Prostate gland (tissue), 2 donors: ENCODE results near the gene SDR9C7. TPM values are rescaled to one million over a fixed set of nuclear protein-coding genes. Genes with fewer than 3 reads are reported as not detected.
"Not testable (repeated sequence)": the region's sequence is repeated elsewhere in the genome, so short reads cannot be mapped to it uniquely, and the experiment has no call there.

Experiments used
- DNase-seq: peaks from one replicate; pipeline ENCODE4 v3.0.0-alpha.2; 2019; ENCODE audit warnings: low spot score
- H3K27ac ChIP-seq, 2 donors: fragments of 200-600 bp; sonication (generic); 2 replicates each; pipeline ENCODE4 v1.5.1; 2017 to 2019
- H3K27me3 ChIP-seq: fragments of 200-600 bp; sonication (generic); replicated peaks from 2 replicates; pipeline ENCODE4 v1.5.1; 2019; ENCODE audit not compliant: insufficient read depth
- H3K36me3 ChIP-seq, 2 donors: fragments of 200-600 bp; sonication (generic); 1 replicate in 1 of 2; 2 replicates in 1 of 2; pipeline versions ENCODE4 v1.5.1 to v1.8.1; 2017 to 2019
- H3K4me1 ChIP-seq: fragments of 200-600 bp; sonication (generic); replicated peaks from 2 replicates; pipeline ENCODE4 v1.5.1; 2019
- H3K4me3 ChIP-seq, 2 donors: fragments of 200-600 bp; sonication (generic); 2 replicates each; pipeline ENCODE4 v1.5.1; 2017 to 2019
- H3K9me3 ChIP-seq: fragments of 200-600 bp; sonication (generic); 2 replicates; pipeline ENCODE4 v1.5.1; 2017
- POLR2A ChIP-seq: fragments of 450-650 bp; IDR thresholded peaks from one replicate; pipeline ENCODE4 v1.6.1; 2016; ENCODE audit warnings: antibody characterized with exemption, mild to moderate bottlenecking
- POLR2AphosphoS5 ChIP-seq: sonication (generic); formaldehyde crosslinking; IDR thresholded peaks from one replicate; pipeline ENCODE4 v1.6.1; 2017; ENCODE audit warnings: antibody characterized with exemption
- WGBS: methylation state at CpG from one replicate; pipeline ENCODE4 v1.1.5; 2018; 5-methylcytosine and 5-hydroxymethylcytosine counted together
- intact Hi-C: fragments of 100-400 bp; cut with DNase I; formaldehyde crosslinking; loops from one replicate; pipeline ENCODE4 v1.14.2; 2022
- total RNA-seq, 2 donors: library from RNA; depleted of rRNA; stranded (reverse); fragments of >200 nt; gene quantifications; one replicate each; pipeline ENCODE4 v1.1.0, GENCODE V29; 2016
- TF ChIP-seq, protein P1 (sequence below), 4 experiments: fragments of 200-600 bp in 2 of 4; fragments of 450-650 bp in 2 of 4; sonication (generic) in 2 of 4; IDR thresholded peaks; 1 replicate in 3 of 4; 2 replicates in 1 of 4; pipeline ENCODE4 v1.5.1; 2016 to 2019; ENCODE audit warnings: antibody characterized with exemption in 4 of 4, mild to moderate bottlenecking in 2 of 4, moderate library complexity in 2 of 4

The SDR9C7 gene
- total RNA-seq, 2 donors from 2014 or later: 1.1 TPM; not detected in 1

DNA sequence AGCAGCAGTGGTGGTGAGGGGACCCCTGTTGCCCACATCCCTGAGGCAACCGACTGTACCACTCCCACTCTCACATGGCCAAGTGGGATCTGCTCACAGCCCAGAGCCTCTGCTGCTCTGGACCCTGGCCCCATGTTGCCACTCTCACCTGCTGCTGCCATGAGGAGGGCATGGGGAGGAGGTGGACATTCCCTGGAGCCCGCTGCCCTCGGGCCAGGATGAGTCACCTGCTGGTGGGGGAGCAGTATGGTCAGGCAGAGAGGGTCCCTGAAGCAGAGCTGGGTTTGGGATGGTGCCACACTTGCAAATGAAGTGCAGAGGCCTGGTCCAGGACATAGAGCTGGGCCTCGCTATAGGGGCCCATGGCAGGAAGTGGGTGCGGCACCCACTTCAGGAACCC, 26.1 kb downstream of the SDR9C7 start:
- TF ChIP-seq POLR2AphosphoS5: no peak
- no peak for TF ChIP-seq POLR2A
- TF ChIP-seq, protein P1, sequence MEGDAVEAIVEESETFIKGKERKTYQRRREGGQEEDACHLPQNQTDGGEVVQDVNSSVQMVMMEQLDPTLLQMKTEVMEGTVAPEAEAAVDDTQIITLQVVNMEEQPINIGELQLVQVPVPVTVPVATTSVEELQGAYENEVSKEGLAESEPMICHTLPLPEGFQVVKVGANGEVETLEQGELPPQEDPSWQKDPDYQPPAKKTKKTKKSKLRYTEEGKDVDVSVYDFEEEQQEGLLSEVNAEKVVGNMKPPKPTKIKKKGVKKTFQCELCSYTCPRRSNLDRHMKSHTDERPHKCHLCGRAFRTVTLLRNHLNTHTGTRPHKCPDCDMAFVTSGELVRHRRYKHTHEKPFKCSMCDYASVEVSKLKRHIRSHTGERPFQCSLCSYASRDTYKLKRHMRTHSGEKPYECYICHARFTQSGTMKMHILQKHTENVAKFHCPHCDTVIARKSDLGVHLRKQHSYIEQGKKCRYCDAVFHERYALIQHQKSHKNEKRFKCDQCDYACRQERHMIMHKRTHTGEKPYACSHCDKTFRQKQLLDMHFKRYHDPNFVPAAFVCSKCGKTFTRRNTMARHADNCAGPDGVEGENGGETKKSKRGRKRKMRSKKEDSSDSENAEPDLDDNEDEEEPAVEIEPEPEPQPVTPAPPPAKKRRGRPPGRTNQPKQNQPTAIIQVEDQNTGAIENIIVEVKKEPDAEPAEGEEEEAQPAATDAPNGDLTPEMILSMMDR (IDR thresholded peaks at IDR 0.05): no peak
- intact Hi-C loops: no loop called here
- H3K4me3 ChIP-seq: no peak overlapping the region
- no peaks in the 10 kb centered on the region for H3K9me3 ChIP-seq
- H3K4me1 ChIP-seq: no peaks in the 10 kb centered on the region
- DNase-seq: no peak
- no peaks in the 10 kb centered on the region for H3K27me3 ChIP-seq
- no peak overlapping the region for H3K27ac ChIP-seq
- H3K36me3 ChIP-seq: no peaks in the 10 kb centered on the region
- WGBS: 80% methylated on average over 5 of the region's 5 CpGs

DNA sequence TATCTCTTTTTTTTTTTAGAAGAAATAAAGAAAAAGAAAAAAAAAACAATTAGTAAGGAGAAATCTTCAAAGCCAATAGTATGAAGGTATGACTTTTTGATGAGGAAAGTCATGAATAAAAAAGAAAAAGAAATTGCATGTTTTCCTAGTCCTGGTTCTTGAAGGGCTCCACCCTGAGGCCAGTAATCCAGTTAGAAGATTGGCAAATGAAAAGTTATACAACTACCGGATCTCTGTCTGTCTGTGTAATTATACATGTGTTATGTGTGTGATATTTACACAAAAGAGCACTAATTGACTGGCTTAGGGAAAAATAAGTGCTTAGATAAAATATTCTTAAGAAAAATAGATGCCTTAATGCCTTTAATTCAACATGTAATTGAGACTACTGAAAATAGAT, 28.4 kb downstream of the SDR9C7 start:
- WGBS: 60% methylated on average over 1 of the region's 1 CpG
- no peaks in the 10 kb centered on the region for H3K27me3 ChIP-seq
- intact Hi-C loops: no loop called here
- H3K27ac ChIP-seq: no peak overlapping the region
- no peaks in the 10 kb centered on the region for H3K4me1 ChIP-seq
- DNase-seq: no peak
- H3K36me3 ChIP-seq: no peaks in the 10 kb centered on the region
- TF ChIP-seq POLR2A: no peak
- TF ChIP-seq, protein P1 (IDR thresholded peaks at IDR 0.05): no peak
- TF ChIP-seq POLR2AphosphoS5: no peak
- H3K9me3 ChIP-seq: no peaks in the 10 kb centered on the region
- H3K4me3 ChIP-seq: no peak overlapping the region

DNA sequence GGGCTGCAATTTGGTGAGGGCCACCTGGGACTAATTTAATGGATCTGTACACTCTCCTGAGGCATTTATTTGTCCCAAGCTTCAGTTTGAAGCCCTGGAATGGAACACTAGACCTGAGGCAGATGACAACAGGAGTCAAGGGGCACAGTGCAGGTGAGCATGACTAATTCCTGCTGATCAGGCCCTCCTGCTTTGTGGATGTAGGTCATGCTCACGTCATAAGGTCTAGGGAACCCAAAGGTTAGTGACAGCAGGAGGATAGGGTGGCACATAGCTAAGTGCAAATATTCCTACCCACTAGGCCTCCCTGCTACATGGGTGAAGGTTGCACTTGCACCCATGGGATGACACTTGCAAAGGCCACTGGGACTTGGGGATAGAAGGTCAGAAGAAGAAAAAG, 30.8 kb downstream of the SDR9C7 start:
- Histone ChIP-seq H3K27ac (no peak overlapping the region), H3K27me3 (no peaks in the 10 kb centered on the region), H3K4me3 (no peak overlapping the region), H3K4me1 (no peaks in the 10 kb centered on the region), H3K9me3 (no peaks in the 10 kb centered on the region), H3K36me3 (no peaks in the 10 kb centered on the region)
- no peak for DNase-seq
- 50% methylated on average over 1 of the region's 1 CpG for WGBS
- intact Hi-C loops: no loop called here
- TF ChIP-seq POLR2A (no peak), POLR2AphosphoS5 (no peak)
- TF ChIP-seq, protein P1 (IDR thresholded peaks at IDR 0.05): no peak

DNA sequence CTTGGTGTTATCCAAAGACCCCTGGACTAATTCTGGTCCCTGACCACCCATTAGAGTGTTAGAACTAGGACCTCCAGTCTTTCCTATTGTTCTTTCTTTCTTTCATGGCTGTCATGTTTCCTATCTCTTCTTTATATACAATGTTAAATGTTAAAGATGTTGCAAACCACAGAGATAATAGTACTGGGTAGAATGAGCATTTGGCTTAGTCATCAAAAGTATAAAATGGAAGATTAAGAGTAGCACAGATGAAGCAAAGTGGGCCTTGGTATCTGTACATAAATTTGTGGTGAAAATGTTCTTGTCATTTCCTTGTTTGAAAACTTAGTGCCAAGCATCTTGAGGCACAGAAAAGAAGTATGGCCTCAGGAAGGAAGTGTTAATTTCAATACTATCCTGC, 32.9 kb downstream of the SDR9C7 start:
- H3K27ac ChIP-seq, H3K4me1 ChIP-seq, H3K9me3 ChIP-seq, H3K36me3 ChIP-seq, intact Hi-C loops, H3K27me3 ChIP-seq, DNase-seq, H3K4me3 ChIP-seq: not testable (repeated sequence)

DNA sequence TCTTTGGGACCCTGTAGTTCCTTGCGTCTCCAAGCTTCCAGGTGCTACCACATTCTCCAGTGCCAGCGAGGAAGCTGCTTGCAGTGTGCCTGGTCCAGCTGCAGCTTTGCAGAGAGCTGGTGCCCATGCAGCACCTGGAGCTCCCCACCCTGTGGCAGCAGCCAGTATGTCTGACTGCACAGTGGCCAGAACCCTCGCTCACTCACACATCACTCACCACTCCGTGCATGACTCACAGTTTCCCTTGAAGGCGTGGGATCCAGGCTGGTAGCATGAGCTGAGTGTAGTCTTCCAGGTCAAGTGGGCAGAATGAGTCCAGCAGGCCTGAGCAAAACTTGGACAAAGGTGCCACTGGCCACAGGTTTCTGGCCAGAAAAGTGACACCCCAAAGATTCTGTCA, 33.6 kb downstream of the SDR9C7 start:
- intact Hi-C loops: no loop called here
- TF ChIP-seq, protein P1 (IDR thresholded peaks at IDR 0.05): no peak
- TF ChIP-seq POLR2A (no peak), POLR2AphosphoS5 (no peak)

More for the DNA sequence above, 33.6 kb downstream of the SDR9C7 start:
- Histone ChIP-seq H3K4me3 (no peak overlapping the region), H3K4me1 (no peaks in the 10 kb centered on the region), H3K9me3 (no peaks in the 10 kb centered on the region), H3K27me3 (no peaks in the 10 kb centered on the region), H3K36me3 (no peaks in the 10 kb centered on the region), H3K27ac (no peak overlapping the region)
- WGBS: 93% methylated on average over 5 of the region's 5 CpGs
- no peak for DNase-seq
